Kidney glomerular epithelial cell (primary cell): Measurements from ENCODE around the gene BMX.

ENCODE experiments used
- DNase-seq: peaks from one replicate; lab custom pipeline; 2025; lab: John Stamatoyannopoulos, UW

Gene BMX

DNA sequence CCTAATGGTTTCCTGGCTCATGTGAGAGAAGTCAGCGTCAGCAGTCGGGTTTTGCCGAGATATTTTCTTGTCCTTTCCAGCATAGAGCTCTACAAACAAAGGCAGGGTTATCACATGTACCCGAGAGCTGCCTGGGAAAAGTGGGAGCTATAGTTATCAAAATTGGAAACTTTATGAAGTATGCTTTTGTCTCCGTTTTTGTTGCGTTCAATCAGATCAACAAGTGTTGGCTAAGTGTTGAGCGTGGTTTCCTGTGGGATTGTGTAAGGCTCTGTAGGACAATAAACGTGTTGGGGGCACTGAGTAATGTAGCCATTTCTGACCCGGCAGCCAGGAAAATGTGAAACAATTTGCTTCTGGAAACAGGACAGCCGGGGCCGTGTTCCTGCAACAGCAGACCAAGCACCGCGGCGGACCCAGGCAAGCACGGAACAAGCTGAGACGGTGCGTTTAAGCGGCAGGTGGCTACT lies at the start of gene BMX:
Gene BMX (plus strand): TSS at position 311 of the 470 bp plus-strand sequence. CDS start 7,547 bp downstream, outside the sequence.
- DNase-seq: no peak

DNA sequence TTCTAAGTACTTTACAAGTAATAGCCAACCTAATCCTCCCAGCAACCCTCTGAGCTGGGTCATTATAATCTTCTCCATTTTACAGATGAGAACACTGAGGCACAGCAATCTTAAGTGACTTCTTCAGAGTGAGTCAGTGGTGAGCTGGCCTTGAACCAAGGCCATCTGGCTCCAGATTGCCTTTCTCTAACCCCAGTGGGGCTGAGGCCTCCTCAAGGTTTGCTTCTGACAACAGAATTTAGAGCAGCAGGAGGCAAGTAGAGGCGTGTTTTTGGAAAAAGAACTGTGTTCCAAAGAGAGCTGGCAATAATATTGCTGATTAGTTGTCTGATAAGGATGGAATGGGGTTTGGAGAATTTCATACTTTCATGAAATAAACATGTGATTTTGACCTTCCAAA lies 48.7 kb upstream of the BMX start:
- DNase-seq: no peak

DNA sequence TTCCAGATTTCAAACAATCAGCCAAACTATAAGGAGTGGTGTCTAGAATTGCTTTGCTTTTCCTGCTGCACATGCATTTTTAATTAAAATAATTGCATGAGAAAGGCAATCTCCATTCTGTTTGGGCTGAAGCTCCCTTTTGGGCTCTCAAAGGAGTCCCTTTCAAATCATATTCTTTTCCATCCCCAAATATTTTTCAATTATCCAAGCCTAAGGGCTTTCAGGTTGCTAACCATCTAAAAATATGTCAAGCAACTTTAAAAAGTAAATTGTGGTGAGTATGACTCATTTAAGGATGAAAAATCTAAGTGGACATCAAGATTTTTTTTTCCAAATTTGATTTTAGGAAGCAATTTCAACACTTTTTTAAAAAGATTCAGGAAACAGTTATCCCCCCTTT lies 35.9 kb upstream of the BMX start:
- no peak for DNase-seq

DNA sequence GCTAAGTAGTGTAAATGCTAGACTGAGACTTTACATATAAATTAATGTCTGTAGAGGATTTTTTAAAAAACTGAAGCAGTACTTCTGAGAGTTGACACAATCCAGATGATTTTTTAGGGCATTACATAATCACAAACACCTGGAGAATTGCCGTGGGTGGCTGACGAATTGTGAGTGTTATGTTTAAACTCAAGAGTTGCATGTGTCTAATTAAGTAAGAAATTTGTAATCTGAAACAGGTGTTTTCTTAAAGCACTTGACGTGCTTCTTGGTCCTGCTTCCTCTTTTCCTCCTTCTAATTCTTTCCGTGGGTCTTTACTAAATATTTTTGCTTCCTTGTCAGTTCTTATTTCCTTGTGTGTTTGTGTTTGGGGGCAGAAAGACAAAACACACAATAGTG lies 35.3 kb upstream of the BMX start:
- no peak for DNase-seq

DNA sequence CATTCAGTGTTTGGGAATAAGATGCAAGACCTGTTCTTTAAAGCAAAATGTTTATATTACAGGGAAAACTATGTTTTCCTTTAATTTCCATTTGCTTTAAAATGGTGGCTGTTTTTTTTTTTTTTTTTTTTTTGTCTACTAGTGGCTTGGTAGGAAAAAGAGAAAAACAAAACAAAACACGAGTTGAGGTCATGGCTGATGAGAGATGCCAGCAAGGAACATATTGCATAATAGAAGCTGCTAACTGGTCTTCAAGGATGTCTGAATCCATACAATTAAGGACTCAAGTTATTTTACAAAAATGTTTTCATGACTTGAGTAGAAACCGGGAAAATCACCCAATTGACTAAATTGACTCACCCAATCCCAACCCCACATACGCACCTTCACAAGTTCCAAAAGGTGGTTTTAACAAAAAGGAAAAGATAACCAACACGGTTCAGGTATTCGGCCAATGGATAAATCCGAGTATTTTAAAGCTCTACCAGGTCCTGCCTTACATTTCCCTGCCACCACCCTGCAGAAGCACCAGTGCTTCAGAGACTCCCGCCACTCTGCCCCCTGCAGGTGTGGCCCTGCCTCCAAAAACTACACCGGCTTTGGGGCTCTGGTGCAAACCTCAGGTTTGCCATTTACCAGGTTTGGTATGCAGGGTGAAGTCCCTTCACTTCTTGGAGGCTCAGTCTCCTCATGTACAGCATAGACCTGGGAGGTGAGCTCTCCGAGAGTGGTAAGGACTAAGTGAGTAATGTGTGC lies 34.5 kb upstream of the BMX start:
- DNase-seq: no peak

DNA sequence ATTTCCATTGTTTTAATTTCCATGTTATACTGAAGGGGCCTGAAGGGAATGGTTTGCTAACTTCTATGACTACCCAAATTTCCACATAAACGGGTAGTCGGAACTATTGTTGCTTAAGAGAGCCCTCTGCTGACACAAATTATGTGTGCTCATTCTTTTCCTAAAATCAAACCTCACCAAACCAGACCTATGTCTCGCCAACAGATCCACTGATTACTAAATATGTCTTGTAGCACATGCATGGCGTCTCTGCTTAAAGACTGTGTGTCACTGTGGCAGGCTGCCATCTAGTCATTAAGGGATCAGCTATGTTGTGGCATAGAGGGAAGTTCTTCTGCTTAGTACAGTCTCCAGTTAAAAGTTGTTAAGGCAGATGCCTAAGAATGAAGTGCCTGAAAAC lies 32.6 kb upstream of the BMX start:
- no peak for DNase-seq

DNA sequence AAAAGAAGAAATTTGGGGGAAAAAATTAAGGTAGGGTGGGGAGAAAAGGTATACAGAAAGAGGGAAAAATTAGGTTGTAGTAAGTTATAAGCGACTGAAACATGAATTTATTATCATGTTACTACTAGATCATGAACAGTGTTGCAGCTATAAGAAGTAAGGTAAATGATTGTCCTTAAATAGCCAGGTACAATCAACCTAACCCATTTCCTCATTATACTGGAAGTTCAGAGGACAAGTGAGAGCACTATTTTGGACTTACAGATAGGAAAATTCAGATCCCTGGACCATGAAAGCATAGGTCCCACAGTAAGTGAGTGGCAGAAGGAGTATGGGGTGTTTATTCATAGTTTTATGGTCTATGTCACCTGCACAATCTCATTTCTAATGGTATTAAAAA lies 31.0 kb upstream of the BMX start:
- no peak for DNase-seq

DNA sequence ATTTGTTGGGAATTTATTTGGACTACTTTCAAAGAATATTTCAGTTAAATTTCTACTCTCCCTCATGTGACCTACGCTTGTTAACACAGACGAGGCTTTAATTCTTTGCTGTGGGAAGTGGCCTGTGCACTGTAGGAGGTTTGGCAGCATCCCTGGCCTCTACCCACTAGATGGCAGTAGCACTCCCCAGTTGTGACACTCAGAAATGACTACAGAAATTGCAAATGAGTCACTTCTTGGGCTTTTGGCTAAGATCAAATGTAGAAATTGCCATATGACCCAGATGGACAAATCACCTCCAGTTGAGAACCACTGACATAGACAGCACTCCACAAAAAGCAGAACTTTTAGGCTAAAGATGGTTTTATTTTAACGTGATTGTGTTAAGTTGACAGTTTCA lies 29.6 kb upstream of the BMX start:
- peak; percentile 14 for DNase-seq

DNA sequence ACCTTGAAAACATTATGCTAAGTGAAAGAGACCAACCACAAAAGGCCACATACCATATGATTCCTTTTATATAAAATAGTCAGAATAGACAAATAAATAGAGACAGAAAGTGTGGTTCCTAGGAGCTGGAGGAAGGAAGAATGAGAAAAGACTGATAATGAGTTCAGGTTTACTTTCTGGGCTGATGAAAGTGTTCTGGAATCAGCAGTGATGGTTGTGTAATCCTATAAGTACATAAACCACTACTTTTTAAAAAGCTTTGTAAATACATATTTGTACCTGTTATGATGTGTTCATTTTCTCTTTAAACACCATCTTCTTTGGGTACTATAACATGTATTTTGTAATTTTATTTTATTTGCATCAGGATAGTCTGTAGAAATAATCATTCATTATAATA lies 28.1 kb upstream of the BMX start:
- DNase-seq: no peak

DNA sequence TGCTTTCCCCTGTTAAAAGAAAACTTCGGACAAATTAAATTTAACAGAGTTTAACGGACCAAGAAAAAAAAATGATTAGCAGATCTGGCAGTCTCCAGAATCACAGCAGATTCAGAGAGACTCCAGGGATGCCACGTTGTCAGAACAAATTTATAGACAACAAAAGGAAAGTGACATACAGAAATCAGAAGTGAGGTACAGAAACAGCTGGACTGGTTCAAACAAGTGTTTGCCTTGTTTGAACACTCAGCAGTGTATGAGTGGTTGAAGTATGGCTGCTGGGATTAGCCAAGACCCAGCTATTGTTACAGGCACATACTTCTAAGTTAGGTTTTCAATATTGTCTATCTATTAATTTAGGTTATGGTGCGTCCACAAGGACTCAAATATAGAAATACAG lies 26.6 kb upstream of the BMX start:
- DNase-seq: no peak

DNA sequence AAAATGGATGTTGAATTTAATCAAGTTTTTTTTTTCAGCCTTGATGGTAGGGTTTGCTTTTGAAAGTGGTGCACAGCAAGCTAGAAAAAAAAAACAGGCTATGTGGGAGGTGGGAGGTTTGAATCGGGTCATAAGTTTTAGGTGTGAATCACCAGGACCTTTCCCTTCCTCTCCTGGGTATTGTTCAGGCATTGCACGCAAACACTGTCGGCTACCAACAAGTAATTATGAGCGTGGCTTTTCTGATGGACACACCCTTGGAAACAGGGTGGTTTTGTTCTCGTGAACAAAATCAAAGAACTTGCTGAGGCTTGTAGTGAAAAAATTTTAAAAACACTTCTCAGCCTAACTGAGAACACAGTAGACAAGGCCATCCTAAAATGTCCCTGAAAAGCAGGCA lies 25.6 kb upstream of the BMX start:
- DNase-seq: peak; percentile 57

DNA sequence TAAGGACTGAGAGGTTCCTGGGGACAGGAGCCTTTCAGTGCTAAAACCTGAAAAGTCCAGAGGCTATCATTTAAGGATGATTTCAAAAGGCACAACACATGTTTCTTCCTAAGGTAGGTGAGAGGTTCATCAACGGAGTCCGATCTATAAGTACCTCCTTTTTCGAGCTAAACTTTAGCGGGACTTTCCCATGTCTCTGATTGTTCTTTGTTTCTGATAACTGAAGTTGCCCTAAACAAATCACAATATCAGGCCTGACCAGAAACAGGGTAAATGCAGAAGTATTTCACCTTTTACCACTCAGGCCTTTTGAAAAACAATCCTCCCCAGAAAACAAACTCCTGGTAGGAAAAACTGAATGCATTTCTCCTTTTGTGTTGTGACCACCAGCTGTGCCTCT lies 25.1 kb upstream of the BMX start:
- DNase-seq: no peak

DNA sequence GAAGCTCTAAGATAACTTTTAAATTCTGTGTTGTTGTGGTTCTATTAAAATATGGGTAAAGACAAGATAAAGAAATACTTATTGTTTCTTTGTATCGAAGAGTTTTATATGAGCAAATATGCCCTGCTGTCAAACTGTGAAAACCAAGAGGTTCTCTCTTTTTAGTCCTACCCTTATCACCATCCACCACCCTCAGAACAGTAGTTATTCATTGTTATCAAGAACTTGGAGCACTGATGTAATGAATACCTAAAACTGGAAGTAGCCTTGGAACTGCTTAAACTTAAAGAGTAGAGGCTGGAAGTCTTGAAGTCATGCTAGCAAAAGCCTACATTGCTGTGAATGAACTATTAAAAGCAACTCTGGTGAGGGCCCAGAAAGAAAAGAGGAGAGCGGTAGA lies 16.7 kb upstream of the BMX start:
- no peak for DNase-seq

DNA sequence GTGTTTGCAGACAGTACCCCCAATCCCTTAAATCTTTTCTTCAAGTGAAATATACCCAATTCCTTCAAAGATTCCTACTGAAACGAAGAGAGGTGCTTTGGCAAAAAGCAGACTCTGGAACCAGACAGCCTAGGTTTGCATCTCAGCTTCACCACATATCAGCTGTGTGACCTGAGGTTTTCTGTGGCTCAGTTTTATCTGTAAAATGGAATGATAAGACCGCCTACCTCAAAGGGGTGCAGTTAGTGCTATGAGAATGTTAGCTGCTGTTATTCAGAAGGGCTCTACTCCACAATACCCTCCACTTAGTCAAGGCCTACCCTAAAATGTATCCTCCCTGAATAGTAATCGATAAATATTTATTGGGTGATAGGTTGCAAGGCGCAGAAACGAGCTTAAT lies 8.1 kb upstream of the BMX start:
- no peak for DNase-seq

DNA sequence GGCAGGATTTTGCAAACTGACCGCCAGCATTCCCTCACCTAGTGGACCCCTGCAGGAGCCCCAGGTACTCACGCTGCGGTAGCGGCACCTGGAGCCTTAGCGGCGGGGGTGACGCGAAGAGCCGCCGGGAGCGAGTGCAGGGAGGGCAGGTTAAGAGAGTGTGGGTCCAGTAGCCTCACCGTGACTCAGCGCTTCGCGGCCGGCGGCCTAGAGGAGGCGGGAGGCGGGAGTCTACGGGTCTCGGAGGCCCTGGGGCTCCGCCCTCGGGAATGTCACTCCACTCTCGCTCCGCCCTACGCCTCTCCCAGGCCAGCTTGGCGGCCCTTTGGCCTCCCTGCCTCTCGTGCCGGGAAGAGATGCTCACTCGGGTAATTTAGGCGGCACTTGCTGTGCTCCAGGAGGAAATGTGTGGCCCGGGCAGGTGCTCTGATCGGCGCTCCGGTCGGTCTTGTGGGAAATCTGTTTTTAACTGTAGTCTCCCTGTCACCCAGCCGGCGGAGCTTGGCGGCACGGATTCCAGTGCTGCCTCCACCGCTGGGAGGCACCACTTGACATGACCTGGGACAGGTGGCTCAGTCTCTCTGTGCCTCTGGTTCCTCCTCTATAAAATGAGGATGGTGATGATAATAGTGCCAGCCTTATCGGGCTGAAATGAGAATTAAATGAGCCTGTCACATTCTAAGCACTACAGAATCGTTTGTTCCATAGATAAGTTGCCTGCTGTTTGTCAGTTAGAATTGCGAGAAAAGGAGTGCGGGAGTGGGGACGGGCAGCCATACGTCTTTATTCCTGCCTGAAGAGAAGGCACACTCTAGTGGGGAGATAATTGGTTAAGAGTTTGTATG lies 7.3 kb upstream of the BMX start, which contains the start of gene PIR:
Gene PIR (minus strand): TSS at position 216 of the 845 bp plus-strand sequence. CDS start 2,076 bp downstream, outside the sequence.
- peak; percentile 70 for DNase-seq

DNA sequence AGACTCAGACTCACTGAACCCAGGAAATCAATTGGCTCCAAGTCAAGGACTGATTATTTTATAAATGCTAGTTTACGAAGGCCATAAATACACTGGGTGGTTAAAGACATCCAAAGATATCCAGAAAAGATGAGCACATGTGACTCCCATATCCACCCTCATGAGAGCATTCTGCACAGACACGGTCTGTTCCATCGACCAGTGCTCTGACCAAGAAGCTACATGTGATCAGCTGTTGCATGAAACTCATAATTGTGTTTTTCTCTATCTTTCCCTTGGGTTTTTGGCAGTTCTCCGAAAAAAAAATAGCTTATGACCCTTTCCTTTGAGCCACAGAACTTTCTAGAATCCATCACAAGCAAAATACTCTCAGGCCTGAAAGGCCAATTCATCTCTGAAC lies 4.8 kb upstream of the BMX start:
- DNase-seq: no peak

DNA sequence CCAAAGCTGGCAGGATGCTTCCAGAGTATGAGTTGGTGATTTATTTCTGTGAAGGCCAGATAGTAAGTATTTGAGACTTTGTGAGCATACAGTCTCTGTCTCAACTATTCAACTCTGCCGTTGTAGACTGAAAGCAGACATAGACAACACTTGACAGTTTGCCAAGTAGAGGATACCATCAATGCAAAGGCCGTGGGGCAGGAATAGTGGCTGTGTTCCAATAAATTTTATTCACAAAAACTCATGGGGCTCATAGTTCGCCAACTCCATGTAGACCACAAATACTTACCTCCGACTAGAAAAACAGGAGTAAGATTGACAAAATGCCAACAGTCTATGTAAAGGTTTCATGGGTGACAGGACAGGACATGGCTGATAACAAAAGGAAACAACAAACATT lies 3.8 kb upstream of the BMX start:
- no peak for DNase-seq

DNA sequence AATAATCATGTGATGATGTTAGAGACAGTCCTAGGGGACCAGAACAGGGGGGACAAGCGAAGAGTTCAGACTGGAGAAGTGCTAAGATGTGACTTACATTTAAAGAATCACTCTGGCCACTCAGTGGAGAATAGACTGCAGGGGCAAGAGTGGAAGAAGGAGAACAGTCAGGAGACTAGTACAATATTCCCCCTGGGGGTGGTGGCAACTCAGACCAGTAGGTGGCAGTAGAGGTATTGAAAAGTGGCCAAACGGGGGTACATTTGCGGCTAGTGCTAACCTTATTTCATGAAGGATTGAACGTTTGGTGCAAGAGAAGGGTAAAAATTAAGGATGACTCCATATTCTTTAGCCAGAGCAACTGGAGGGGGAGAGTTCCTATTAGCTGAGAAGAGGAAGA lies 2.7 kb upstream of the BMX start:
- DNase-seq: peak; percentile 19

DNA sequence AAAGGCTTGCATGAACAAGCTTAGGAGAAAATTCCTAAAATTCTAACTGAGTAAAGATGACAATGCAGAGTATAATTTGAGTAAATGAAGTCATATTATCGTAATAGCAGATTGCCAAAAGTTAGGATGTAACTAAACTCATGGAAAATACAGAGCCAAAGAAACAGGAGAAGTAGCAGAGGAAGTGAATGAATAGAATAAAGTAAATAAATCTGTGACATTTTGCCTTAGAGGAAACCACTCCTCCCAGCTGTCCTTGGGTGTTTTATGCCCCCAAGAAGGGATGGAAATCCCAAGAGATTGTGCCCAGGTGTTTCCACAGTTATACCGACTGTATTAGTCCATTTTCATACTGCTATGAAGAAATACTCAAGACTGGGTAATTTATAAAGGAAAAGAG lies 1.9 kb upstream of the BMX start:
- DNase-seq: no peak

DNA sequence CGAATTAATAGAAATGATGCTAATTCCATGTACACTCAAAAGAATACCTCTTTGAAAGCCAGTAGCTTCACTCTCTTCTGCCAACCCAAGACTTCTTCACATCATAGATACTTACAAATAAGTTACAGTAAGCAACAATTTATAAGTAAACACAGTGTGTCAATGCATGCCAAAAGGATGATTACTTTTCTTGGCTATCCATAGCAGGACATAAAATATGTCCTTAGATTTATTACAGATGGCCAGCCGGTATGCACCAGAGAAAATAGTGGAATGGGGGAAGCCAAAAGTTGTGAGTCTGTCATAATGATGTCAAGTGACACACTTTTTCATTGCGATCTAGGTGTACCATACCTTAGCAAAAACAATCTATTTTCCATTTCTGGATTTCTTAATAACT lies 631 bp upstream of the BMX start:
- no peak for DNase-seq

DNA sequence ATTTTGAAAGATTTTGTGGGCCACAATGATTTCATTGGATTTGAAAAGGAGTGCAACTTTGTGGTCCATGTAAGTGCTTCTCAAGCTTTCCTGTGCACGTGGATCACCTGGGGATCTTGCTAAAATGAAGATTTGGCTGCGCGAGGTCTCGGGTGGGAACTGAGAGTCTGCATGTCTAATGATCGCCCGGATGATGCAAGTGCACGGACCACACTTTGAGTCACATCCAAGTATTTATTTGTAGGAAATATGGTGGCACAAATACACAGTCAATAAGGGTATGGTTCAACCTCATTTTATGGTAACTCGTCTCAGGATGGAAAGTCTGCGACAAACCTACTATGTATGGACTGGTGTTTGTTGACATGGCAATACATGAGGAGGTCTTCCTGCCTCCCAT lies 899 bp downstream of the BMX start:
- DNase-seq: no peak

DNA sequence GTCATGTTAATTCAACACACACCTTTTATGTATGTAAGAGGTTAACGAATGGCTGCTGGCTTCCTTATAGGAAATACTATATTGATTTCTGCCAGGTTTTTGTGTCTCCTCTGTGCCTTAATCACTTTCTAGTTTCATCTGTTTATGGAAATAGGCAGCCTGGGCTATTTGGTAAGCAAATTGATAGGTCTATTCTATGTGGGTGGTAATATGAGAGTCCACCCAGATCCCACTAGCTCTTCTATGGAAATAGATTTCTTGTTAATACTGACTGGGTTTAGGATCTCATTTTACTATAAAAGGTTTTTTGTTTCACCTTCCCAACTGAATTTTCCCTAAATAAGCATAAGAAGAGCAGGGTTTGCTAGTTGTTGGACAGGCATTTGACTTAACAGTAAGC lies 4.1 kb downstream of the BMX start:
- no peak for DNase-seq

DNA sequence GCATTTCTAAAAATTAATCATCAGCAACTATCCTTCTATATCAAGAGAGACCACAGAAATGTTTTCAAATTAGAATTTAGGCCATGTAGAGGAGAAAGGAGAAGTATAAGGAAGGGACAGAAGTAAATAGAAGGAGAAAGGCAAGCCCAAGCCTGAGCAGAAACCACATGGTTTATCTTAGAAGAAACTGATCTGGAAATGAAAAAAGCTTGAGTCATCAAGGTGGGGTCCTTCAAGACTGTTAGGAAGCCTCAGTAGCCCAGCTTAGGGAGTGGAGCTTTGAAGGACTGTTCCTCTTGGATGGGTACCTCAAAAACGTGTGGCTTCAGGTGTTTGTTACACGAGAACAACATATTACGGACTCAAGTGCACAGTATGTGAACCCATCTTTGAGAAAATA lies 4.5 kb downstream of the BMX start:
- no peak for DNase-seq
